ENCODE results near the gene GOLGA6A.

Gene GOLGA6A

DNA sequence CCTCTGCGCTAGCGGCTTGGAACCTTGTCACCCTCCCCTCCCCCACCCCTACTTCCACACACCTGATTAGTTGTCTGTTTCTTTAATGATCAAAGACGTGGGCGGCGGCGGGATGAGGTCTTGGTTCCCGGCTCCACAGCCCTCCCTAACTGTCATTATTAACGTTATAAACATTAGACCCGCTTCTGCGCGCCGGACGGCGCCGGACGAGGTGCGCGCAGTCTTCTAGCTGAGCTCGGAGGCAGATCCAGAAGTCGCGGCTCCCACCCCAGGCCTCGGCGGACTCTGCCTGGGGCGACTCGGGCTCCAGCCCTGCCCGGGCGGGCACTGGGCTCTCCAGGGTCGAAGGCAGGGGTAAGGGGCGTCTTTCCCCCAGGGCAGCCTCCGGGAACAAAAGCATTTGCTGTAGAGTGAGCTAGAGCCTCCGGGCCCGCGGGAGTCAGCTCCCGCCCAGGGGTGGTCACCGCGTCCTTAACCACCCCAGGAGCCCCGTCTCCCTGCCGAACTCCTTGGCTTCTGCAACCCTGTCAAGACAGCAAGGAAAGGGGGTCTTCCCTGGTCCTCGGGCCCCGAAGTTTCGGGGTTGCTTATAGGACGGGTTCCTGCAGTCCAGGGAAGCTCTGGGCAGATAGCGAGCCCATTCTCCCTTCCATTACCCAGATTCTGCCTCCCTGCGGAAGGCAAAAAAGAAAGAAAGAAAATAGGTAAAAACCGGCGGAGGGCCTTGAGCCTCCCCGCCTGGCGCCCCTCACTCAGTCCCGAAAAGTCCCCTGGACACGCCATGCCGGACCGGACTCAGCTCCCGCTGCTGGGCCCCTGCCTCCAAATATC lies 45.8 kb upstream of the GOLGA6A start:
- H3K9me3 ChIP-seq (ENCODE audit: control insufficient read depth, insufficient read depth, low read length) = no peaks in the 10 kb centered on the region
- TF ChIP-seq, protein P1, sequence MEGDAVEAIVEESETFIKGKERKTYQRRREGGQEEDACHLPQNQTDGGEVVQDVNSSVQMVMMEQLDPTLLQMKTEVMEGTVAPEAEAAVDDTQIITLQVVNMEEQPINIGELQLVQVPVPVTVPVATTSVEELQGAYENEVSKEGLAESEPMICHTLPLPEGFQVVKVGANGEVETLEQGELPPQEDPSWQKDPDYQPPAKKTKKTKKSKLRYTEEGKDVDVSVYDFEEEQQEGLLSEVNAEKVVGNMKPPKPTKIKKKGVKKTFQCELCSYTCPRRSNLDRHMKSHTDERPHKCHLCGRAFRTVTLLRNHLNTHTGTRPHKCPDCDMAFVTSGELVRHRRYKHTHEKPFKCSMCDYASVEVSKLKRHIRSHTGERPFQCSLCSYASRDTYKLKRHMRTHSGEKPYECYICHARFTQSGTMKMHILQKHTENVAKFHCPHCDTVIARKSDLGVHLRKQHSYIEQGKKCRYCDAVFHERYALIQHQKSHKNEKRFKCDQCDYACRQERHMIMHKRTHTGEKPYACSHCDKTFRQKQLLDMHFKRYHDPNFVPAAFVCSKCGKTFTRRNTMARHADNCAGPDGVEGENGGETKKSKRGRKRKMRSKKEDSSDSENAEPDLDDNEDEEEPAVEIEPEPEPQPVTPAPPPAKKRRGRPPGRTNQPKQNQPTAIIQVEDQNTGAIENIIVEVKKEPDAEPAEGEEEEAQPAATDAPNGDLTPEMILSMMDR (IDR thresholded peaks at IDR 0.05; ENCODE audit: low read depth, low read length, poor library complexity, severe bottlenecking) = no peak
- no peak for TF ChIP-seq EZH2phosphoT487 (IDR thresholded peaks at IDR 0.05; ENCODE audit: borderline replicate concordance, low read length)
- peak overlapping the region; percentile 39; the same call in 1 of the 2 replicates for H3K4me2 ChIP-seq (ENCODE audit: low read length)
- H3K79me2 ChIP-seq (ENCODE audit: control insufficient read depth, low read length) = no peaks in the 10 kb centered on the region
- peaks cover 18% of the 10 kb centered on the region for H3K27me3 ChIP-seq (ENCODE audit: control insufficient read depth, low read length)
- no peaks in the 10 kb centered on the region for H3K9me2 ChIP-seq (replicated peaks; ENCODE audit: control insufficient read depth, low read length)
- no peaks in the 10 kb centered on the region for H3K36me3 ChIP-seq (ENCODE audit: control insufficient read depth, low read length)
- H4K20me1 ChIP-seq (ENCODE audit: control insufficient read depth, insufficient read depth, low read depth, low read length) = no peaks in the 10 kb centered on the region; the same call in 1 of the 2 replicates
- H3K4me1 ChIP-seq (ENCODE audit: control insufficient read depth, low read length) = peaks cover 11% of the 10 kb centered on the region
- no peak overlapping the region for H3K27ac ChIP-seq (ENCODE audit: low read depth, low read length)
- no peak overlapping the region for H3K4me3 ChIP-seq (ENCODE audit: low read length)
- H3F3A ChIP-seq (ENCODE audit: control insufficient read depth, insufficient read depth) = no peaks in the 10 kb centered on the region

- Histone ChIP-seq H3K27ac (ENCODE audit: low read depth, low read length) (no peak overlapping the region), H3K27me3 (ENCODE audit: control insufficient read depth, low read length) (peaks cover 18% of the 10 kb centered on the region), H3K4me3 (ENCODE audit: low read length) (no peak overlapping the region), H3K79me2 (ENCODE audit: control insufficient read depth, low read length) (no peaks in the 10 kb centered on the region), H3K4me2 (ENCODE audit: low read length) (peak overlapping the region; percentile 39; the same call in 1 of the 2 replicates), H3K9me2 (replicated peaks; ENCODE audit: control insufficient read depth, low read length) (no peaks in the 10 kb centered on the region), H3F3A (ENCODE audit: control insufficient read depth, insufficient read depth) (peaks cover 5% of the 10 kb centered on the region), H3K36me3 (ENCODE audit: control insufficient read depth, low read length) (no peaks in the 10 kb centered on the region), H3K9me3 (ENCODE audit: control insufficient read depth, insufficient read depth, low read length) (no peaks in the 10 kb centered on the region), H3K4me1 (ENCODE audit: control insufficient read depth, low read length) (peaks cover 18% of the 10 kb centered on the region), H4K20me1 (ENCODE audit: control insufficient read depth, insufficient read depth, low read depth, low read length) (no peaks in the 10 kb centered on the region; the same call in 1 of the 2 replicates)
- TF ChIP-seq, protein P1 (IDR thresholded peaks at IDR 0.05; ENCODE audit: low read depth, low read length, poor library complexity, severe bottlenecking) = peak; percentile 86
- no peak for TF ChIP-seq EZH2phosphoT487 (IDR thresholded peaks at IDR 0.05; ENCODE audit: borderline replicate concordance, low read length)
Observed at GRCh38 chr15:74127255-74127953, 45.1 kb upstream of the GOLGA6A start.

DNA sequence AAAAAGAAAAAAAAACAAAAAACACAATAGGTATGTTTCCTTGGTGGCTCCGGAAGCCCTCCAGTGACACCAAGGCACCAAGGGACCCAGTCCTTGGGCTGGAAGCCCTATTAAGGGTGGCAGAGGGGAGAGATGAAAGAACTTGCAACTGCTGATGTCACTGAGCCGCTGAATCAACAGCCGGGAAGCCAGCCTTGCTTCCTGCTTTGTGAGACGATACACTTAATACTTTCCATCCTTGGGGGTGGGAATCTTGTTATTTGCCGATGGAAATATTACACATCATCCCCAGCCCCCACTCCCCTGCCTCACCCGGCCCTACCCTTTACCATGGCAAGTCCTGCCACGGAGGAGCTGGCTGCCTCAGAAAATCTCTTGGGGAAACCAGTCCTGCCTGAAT lies 42.4 kb upstream of the GOLGA6A start:
- peaks cover 5% of the 10 kb centered on the region for H3F3A ChIP-seq (ENCODE audit: control insufficient read depth, insufficient read depth)
- no peaks in the 10 kb centered on the region for H3K9me2 ChIP-seq (replicated peaks; ENCODE audit: control insufficient read depth, low read length)
- H3K9me3 ChIP-seq (ENCODE audit: control insufficient read depth, insufficient read depth, low read length) = no peaks in the 10 kb centered on the region
- no peak overlapping the region for H3K4me3 ChIP-seq (ENCODE audit: low read length)
- no peaks in the 10 kb centered on the region for H3K79me2 ChIP-seq (ENCODE audit: control insufficient read depth, low read length)
- H3K27ac ChIP-seq (ENCODE audit: low read depth, low read length) = no peak overlapping the region
- H3K4me2 ChIP-seq (ENCODE audit: low read length) = no peak overlapping the region
- no peaks in the 10 kb centered on the region; the same call in 1 of the 2 replicates for H4K20me1 ChIP-seq (ENCODE audit: control insufficient read depth, insufficient read depth, low read depth, low read length)
- no peaks in the 10 kb centered on the region for H3K36me3 ChIP-seq (ENCODE audit: control insufficient read depth, low read length)
- TF ChIP-seq, protein P1 (IDR thresholded peaks at IDR 0.05; ENCODE audit: low read depth, low read length, poor library complexity, severe bottlenecking) = no peak
- TF ChIP-seq EZH2phosphoT487 (IDR thresholded peaks at IDR 0.05; ENCODE audit: borderline replicate concordance, low read length) = no peak
- peaks cover 17% of the 10 kb centered on the region for H3K27me3 ChIP-seq (ENCODE audit: control insufficient read depth, low read length)
- peaks cover 27% of the 10 kb centered on the region for H3K4me1 ChIP-seq (ENCODE audit: control insufficient read depth, low read length)

Measured in DOHH2 (cell line).